Stimulated activated memory B cell treated with anti-CD40 and anti-IgM and Interleukin-4, amounts not matched to agents 10 μg/mL and 1 μg/mL and 100 μg/mL, for 72 hours (primary cell): ENCODE measurements around the gene LMAN2.
A peak's percentile ranks its signal among the peaks of the same experiment; 100 is the strongest.
"Not testable (repeated sequence)": the region's sequence is repeated elsewhere in the genome, so short reads cannot be mapped to it uniquely, and the experiment has no call there.

Experiments used
- ATAC-seq: fragments of 150-1000 bp; cut with Tn5 transposase; 2 replicates; pipeline ENCODE4 v1.10.0; 2021
- H3K27ac Mint-ChIP-seq: one replicate; pipeline ENCODE4 v1.8.0; 2022; ENCODE audit warnings: mild to moderate bottlenecking, mixed read lengths
- H3K27me3 Mint-ChIP-seq: one replicate; pipeline ENCODE4 v1.8.0; 2022; ENCODE audit warnings: mixed read lengths
- H3K36me3 Mint-ChIP-seq: one replicate; pipeline ENCODE4 v1.8.0; 2022; ENCODE audit warnings: mixed read lengths
- H3K4me1 Mint-ChIP-seq: one replicate; pipeline ENCODE4 v1.8.0; 2022; ENCODE audit warnings: mixed read lengths
- H3K4me3 Mint-ChIP-seq: one replicate; pipeline ENCODE4 v1.8.0; 2022; ENCODE audit warnings: mild to moderate bottlenecking, moderate library complexity, mixed read lengths
- H3K9me3 Mint-ChIP-seq: one replicate; pipeline ENCODE4 v1.8.0; 2022; ENCODE audit warnings: mixed read lengths

The LMAN2 gene

DNA sequence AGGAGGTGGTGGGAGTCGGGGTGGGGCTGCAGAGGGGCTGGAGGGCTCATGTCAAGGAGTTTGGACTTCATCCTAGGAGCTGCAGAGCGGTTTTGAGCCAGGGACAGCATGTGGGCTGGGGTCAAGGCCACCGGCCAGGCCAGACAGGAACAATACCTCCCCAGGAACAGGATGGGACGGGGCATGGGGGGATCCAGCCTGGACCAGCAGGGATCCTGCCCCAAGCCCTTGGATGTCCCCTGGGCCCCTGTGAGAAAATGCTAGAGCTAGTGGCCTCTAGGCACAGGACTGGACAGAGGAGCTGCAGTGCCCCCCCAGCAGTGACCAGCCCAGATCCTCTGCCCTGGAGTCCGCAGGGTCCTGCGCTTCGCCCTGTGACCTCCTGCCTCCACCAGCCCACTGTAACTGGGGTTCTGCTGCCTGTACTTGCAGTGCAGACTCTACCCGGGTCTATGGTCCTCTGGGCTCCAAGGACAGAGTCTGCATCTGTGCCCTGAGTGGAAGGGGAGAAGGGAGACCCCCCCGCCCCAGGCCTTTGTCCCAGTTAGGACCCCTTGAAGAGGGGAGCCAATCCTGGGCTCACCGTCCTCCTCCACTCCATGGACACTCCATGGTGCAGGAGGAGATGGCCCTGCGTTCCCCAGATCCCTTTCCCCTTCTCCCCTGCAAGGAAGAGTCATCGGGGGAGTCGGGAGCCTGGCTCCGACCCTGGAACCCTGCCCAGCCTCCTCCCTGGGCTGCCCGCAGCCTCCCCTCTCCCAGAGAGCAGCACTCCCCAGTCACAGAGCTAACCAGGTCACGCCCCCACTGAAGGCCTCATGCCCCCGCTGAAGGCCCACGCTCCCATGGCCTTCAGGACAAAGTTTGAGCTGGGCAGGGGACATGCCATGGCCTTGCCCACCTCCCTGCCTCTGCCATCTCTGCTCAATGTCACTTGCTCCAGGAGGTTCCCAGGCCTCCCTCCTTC, 36.8 kb downstream of the LMAN2 start:
- Mint-ChIP-seq H3K27ac (no peak overlapping the region), H3K9me3 (peaks cover 3% of the 10 kb centered on the region), H3K36me3 (peaks cover 6% of the 10 kb centered on the region), H3K4me1 (peaks cover 38% of the 10 kb centered on the region), H3K4me3 (no peak overlapping the region), H3K27me3 (no peaks in the 10 kb centered on the region)
- ATAC-seq, result no peak

GRCh38 chr5:177313561-177314259, 37.8 kb downstream of the LMAN2 start:
- peaks cover 47% of the 10 kb centered on the region for H3K4me1 Mint-ChIP-seq
- H3K36me3 Mint-ChIP-seq, result no peaks in the 10 kb centered on the region
- ATAC-seq, result no peak
- no peak overlapping the region for H3K4me3 Mint-ChIP-seq
- H3K27me3 Mint-ChIP-seq, result no peaks in the 10 kb centered on the region
- H3K9me3 Mint-ChIP-seq, result no peaks in the 10 kb centered on the region
- H3K27ac Mint-ChIP-seq, result no peak overlapping the region

DNA sequence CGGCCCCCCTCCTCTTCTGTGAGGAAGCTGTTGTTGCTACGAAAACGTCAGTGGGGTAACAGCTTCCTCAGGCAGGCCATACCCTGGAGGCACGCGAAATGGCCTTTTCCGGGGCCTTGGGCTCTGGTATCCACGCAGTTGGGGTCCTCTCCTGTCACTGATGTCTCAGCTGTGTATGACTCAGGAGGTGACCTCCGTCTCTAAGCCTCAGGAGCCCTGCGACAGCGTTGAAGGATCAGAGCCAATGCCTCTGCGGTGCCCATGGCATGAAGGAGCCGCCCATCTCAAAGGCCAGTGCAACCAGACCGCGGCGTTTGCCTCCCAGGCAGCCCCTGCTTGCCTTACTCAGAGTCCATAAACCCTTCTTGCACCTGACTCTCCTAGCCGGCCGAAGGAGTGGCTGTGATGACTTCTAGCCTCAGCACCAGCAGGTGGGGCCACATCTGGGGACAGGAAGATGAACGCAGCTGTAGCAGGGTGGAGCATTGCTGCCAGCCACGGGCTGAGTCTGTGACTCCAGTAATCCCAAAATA, 38.8 kb downstream of the LMAN2 start:
- peak; percentile 6 for ATAC-seq
- peak overlapping the region; percentile 23 for H3K27ac Mint-ChIP-seq
- H3K4me1 Mint-ChIP-seq, result peaks cover 50% of the 10 kb centered on the region

DNA sequence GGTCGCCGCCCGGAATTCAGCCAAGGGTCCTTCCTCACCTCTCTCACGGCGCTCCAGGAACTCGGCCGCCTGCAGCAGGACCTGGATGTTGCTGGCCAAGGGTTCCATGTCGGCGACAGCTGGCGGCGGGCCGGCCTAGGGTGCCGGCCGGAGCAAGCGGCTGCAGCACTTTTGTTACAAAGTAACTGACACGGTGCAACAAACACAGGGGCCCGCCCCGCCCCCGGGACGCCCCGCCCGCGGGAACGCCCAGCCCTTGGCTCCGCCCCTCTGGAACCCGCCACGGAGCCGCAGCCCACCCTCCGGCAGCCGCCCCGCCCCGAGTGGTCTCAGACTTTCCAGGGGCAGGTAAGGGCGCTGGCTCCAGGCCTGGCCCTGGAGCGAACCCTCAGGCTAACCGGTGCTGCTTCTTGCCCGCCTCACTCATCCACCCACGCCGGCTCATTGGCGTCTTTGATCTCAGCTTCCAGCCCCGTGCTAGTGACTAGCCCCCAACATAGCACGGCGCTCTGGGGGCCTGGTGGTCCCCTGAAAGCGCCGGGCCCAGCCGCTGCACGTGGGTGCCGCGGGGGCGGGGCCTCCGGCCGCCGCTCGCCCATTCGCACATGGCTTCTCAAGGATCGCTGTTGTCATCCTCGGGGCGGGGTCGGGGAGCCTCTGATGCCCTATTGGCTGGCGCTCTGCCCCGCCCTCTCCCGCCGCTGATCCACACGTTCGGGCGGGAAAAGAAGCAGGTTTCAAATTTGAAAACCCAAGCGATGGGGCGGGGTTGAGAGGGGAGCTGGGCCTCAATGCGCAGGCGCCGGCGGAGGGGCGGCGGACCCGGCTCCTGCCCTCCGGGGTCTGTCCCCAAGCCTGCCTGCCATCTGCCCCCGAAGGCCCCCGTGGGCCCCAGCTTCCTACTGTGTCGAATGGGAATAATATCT, 39.5 kb downstream of the LMAN2 start, which contains the start of gene MXD3:
Gene MXD3, minus strand, starts transcription at position 176 of the 926 bp plus-strand sequence. Its CDS starts 68 bp downstream, at position 108.
- H3K4me1 Mint-ChIP-seq, result peaks cover 54% of the 10 kb centered on the region
- no peaks in the 10 kb centered on the region for H3K9me3 Mint-ChIP-seq
- peak; percentile 93 for ATAC-seq
- H3K36me3 Mint-ChIP-seq, result peaks cover under 1% of the 10 kb centered on the region
- H3K27me3 Mint-ChIP-seq, result no peaks in the 10 kb centered on the region
- peak within 1 kb of the TSS; percentile 86 for H3K4me3 Mint-ChIP-seq
- peak within 1 kb of the TSS; percentile 23 for H3K27ac Mint-ChIP-seq

More for the DNA sequence above, 38.8 kb downstream of the LMAN2 start:
- Mint-ChIP-seq H3K36me3 (no peaks in the 10 kb centered on the region), H3K4me3 (peak overlapping the region; percentile 86), H3K9me3 (no peaks in the 10 kb centered on the region), H3K27me3 (no peaks in the 10 kb centered on the region)

DNA sequence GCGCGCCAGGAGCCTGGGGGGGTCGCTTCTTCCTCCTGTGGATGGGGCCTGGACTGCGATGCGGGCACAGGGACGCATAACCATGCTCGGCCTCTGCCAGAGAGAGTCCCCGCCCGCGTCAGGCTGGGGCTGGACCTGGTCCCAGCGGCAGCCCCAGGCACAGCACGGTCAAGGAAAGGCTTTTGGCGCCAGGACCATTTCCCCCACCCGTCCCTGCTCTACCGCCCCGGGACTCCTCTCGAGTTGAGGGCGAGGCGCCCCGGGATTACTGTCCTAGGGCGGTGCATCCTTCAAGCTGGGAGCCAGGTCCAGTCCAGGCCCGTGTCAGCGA, 40.1 kb downstream of the LMAN2 start:
- Mint-ChIP-seq H3K4me1 (peaks cover 60% of the 10 kb centered on the region), H3K27ac (peak overlapping the region; percentile 23), H3K27me3 (no peaks in the 10 kb centered on the region), H3K9me3 (no peaks in the 10 kb centered on the region), H3K4me3 (peak overlapping the region; percentile 86), H3K36me3 (peaks cover 7% of the 10 kb centered on the region)
- peak; percentile 1 for ATAC-seq

DNA sequence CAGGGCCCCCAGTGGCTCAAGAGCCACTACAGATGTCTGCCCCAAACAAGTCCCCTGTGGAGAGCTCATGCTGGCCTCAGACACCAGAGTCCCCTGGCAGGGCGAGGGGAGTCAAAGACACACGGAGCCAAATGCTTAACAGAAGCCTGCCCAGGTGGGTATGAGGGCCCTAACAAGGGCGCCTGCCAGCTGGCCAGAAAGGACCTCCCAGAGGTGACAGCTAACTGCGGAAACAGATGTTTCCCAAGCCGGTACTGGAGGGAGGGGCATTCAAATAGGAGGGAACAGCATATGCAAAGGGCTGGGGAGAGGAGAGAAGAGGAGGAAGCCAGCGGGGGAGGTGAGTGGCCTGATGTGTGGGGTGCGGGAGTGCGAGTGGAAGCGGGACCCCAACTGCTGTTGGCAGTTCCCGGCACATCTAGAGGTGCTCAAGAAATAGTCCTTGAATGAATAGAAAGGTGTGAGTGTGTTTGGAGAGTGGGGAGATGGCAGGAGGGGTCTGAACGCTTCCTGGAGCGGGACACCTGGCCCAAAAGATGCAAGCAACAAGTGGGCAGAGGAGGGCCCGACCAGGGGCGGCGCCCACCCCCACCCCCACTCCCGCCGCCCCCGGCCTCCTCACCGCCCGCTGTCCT, 40.6 kb downstream of the LMAN2 start:
- Mint-ChIP-seq H3K4me3 (peak overlapping the region; percentile 73), H3K27ac (peak overlapping the region; percentile 23), H3K4me1 (peaks cover 65% of the 10 kb centered on the region), H3K36me3 (peaks cover 12% of the 10 kb centered on the region), H3K9me3 (no peaks in the 10 kb centered on the region), H3K27me3 (no peaks in the 10 kb centered on the region)
- ATAC-seq, result peak; percentile 34

GRCh38 chr5:177310332-177310731, 41.1 kb downstream of the LMAN2 start:
- Mint-ChIP-seq H3K4me3 (no peak overlapping the region), H3K9me3 (no peaks in the 10 kb centered on the region), H3K27me3 (no peaks in the 10 kb centered on the region), H3K4me1 (peaks cover 71% of the 10 kb centered on the region), H3K27ac (peak overlapping the region; percentile 23), H3K36me3 (peaks cover 17% of the 10 kb centered on the region)
- ATAC-seq, result no peak

DNA sequence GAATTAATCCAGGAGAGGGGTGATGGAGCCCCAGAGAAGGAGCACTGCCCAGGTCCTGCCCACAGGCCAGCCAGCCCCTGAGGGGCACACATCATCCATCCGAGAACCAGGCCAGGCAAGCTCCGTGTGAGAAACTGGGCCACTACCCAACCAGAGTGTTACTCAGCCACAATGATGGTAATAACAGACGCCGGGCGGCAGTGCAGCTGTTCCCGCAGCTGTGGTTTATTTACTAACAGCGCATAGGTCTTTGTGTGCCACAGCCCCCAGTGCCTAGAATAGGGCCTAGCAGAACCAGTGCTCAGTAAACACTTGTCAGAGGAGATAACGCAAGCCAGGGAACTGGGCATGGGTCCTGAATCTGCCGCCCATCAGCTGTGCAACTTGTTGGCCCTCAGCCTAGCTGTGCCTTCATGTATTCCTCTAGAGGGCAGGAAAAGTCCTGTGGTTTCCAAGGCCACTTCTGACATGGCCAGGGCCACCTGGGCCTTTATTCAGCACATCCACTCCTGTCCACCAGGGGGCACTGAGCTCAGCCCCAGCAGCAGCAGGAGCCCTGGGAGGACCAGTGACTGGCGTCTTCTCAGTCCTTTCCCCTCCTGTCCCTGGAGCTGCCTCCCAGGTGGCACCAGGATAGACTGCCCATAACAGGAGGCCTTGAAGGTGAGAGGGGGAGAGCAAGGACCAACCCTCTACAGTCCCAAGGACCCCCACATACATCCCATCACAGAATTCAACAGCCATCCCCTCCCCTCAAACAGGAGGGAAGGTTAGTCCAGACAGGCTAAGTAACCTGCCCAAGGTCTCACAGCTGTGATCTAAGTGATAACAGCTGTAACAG, 41.9 kb downstream of the LMAN2 start:
- Mint-ChIP-seq H3K4me3 (no peak overlapping the region), H3K27me3 (no peaks in the 10 kb centered on the region), H3K4me1 (peaks cover 78% of the 10 kb centered on the region), H3K9me3 (no peaks in the 10 kb centered on the region), H3K27ac (peak overlapping the region; percentile 46), H3K36me3 (peaks cover 24% of the 10 kb centered on the region)
- no peak for ATAC-seq

DNA sequence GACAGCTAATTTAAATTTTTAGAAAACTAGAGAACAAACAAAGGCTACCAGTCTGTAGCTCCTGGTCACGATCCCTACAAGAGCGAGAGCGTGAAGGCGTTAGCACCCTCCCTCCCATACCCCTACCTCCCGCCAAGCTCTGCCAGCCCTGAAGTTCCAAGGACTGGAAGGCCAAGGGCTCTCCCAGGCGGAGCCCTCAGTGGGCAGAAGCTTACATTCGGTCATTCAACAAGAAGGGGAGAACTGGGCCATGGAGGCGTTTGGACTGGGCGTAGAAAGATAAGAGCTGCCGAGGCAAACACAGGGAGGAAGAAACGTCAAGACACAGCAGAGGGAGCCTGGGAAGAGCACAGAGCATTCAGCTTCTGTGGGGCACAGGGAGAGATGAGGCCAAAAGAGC, 42.7 kb downstream of the LMAN2 start:
- Mint-ChIP-seq H3K9me3 (no peaks in the 10 kb centered on the region), H3K4me1 (peaks cover 85% of the 10 kb centered on the region), H3K27ac (peak overlapping the region; percentile 46), H3K27me3 (no peaks in the 10 kb centered on the region), H3K36me3 (peaks cover 24% of the 10 kb centered on the region), H3K4me3 (no peak overlapping the region)
- no peak for ATAC-seq

DNA sequence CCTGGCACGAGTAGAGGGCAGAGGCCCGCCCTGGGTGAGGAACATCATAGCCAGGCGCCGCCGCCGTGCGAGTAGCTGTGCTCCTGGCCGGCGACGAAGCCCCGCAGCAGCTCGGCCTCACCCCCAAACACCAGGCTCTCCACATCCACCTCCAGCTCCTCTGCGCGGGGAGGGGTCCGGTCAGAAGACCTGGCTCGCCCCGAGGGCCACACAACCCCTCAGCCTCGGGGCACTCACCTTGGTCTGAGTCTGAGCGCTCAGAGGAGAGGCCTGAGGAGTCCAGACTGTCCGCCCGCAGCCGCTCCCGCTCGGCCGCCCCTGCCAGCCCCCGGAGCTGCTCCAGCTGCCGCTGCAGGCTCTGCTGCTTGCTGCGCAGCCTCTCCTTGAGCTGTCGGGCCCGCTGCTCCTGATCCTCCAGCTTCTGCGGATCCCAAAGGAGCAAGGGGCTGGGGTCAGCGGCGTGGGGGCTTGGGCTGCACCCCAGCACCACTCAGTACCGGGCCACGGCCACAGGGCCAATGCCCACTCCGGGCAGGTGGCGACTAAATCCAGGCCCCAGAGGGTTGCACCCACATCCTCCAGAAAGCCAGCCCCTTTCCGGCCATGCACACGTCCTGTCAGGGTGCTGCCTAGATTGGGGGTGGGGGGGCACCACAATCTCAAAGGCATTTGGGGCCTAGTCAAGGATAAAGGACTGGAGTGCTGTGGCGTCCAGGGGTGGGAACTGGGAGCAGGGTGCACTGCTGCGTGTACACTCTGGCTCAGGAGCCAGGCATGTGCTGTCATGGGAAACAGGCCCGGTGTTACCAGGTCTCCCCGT, 43.7 kb downstream of the LMAN2 start:
- peaks cover 89% of the 10 kb centered on the region for H3K4me1 Mint-ChIP-seq
- peak overlapping the region; percentile 46 for H3K4me3 Mint-ChIP-seq

DNA sequence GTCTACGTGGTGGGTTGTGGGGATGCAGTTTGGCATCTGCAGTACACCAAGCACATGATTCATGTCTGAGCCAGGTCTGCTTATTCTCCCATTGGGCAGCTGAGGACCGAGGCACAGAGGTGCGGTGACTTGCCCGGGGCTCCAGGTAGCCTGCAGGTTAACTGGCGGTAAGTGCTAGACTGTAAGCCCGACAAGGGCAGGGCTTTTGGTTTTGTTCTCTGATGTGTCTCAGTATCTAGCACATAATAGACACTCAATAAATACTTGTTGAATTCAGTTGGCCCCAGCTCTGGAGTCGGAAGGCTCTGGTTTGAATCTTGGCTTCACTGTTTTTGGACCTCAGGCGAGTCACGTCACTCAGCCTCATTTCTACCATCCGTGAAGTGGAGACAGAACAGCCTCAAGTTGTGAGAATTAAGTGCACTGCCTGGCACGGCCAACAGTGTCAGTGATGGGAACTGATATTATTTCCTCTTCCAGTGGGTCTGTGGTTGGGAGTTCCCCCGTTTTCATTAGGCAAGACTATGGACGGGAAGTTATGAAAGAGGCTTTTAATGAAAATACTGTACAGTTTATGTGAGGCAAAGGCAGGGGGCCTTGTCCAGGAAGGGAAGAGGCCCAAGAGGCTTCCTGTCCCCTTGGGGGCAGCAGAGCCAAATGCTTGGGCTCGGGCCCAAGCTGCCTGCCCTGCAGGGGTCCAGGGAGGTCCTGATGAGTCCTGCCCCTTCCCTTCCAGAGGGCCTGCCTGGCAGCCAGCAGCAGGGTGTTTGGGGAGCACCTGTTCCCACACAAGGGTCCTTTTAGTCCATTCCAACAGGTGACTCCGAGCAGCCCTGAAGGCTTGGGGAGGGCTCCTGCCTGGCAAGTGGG, 44.6 kb downstream of the LMAN2 start:
- H3K27me3 Mint-ChIP-seq, result no peaks in the 10 kb centered on the region
- peak overlapping the region; percentile 11 for H3K4me3 Mint-ChIP-seq
- no peaks in the 10 kb centered on the region for H3K9me3 Mint-ChIP-seq
- ATAC-seq, result no peak
- H3K4me1 Mint-ChIP-seq, result peaks cover 89% of the 10 kb centered on the region
- H3K27ac Mint-ChIP-seq, result peak overlapping the region; percentile 64
- H3K36me3 Mint-ChIP-seq, result peaks cover 24% of the 10 kb centered on the region

More for the DNA sequence above, 43.7 kb downstream of the LMAN2 start:
- Mint-ChIP-seq H3K36me3 (peaks cover 24% of the 10 kb centered on the region), H3K9me3 (no peaks in the 10 kb centered on the region), H3K27ac (peak overlapping the region; percentile 46), H3K27me3 (no peaks in the 10 kb centered on the region)
- ATAC-seq, result no peak

GRCh38 chr5:177306103-177306640, 45.3 kb downstream of the LMAN2 start:
- peaks cover 24% of the 10 kb centered on the region for H3K36me3 Mint-ChIP-seq
- H3K27ac Mint-ChIP-seq, H3K9me3 Mint-ChIP-seq, ATAC-seq, H3K27me3 Mint-ChIP-seq, H3K4me3 Mint-ChIP-seq: not testable (repeated sequence)
- H3K4me1 Mint-ChIP-seq, result peaks cover 89% of the 10 kb centered on the region
